Measurements from ENCODE around the gene CHRM4. TPM values are rescaled to one million over a fixed set of nuclear protein-coding genes. Genes with fewer than 3 reads are reported as not detected.
"Not testable (repeated sequence)": the region's sequence is repeated elsewhere in the genome, so short reads cannot be mapped to it uniquely, and the experiment has no call there.

Gene CHRM4
- total RNA-seq, 1 donor from 2014 or later = not detected

GRCh38 chr11:46372086-46372485 is 19.5 kb downstream of the CHRM4 start:
- peaks cover 91% of the 10 kb centered on the region for H3K36me3 ChIP-seq

GRCh38 chr11:46371262-46371661 is 20.3 kb downstream of the CHRM4 start:
- DNase-seq, H3K9me3 ChIP-seq: not testable (repeated sequence)

More at GRCh38 chr11:46372086-46372485, 19.5 kb downstream of the CHRM4 start:
- Histone ChIP-seq H3K4me1 (peaks cover 10% of the 10 kb centered on the region), H3K27me3 (ENCODE audit: low read depth) (no peaks in the 10 kb centered on the region), H3K4me3 (no peak overlapping the region), H3K27ac (no peak overlapping the region), H3K9me3 (no peaks in the 10 kb centered on the region)
- DNase-seq = no peak
- intact Hi-C loops (cut with DNase I) = no loop called here
- no peak for TF ChIP-seq CTCF (IDR thresholded peaks at IDR 0.05)
- no peak for ATAC-seq

GRCh38 chr11:46370253-46370652 is 21.3 kb downstream of the CHRM4 start:
- DNase-seq (no peak), ATAC-seq (peak; percentile 16 to 50)
- H3K36me3 ChIP-seq = peaks cover 77% of the 10 kb centered on the region
- no peaks in the 10 kb centered on the region for H3K27me3 ChIP-seq (ENCODE audit: low read depth)
- no peaks in the 10 kb centered on the region for H3K9me3 ChIP-seq
- H3K4me3 ChIP-seq = no peak overlapping the region
- H3K4me1 ChIP-seq = peaks cover 10% of the 10 kb centered on the region
- TF ChIP-seq CTCF (IDR thresholded peaks at IDR 0.05) = no peak
- intact Hi-C loops (cut with DNase I) = no loop called here
- H3K27ac ChIP-seq = no peak overlapping the region

More at GRCh38 chr11:46371262-46371661, 20.3 kb downstream of the CHRM4 start:
- peaks cover 87% of the 10 kb centered on the region for H3K36me3 ChIP-seq
- ATAC-seq; intact Hi-C loops (cut with DNase I); H3K4me3 ChIP-seq; H3K4me1 ChIP-seq; H3K27me3 ChIP-seq (ENCODE audit: low read depth); H3K27ac ChIP-seq: not testable (repeated sequence)

- DNase-seq (no peak), ATAC-seq (peak; percentile 74 to 81)
- no peak overlapping the region for H3K4me3 ChIP-seq
- intact Hi-C loops (cut with DNase I) = no loop called here
- no peak overlapping the region for H3K27ac ChIP-seq
- no peaks in the 10 kb centered on the region for H3K27me3 ChIP-seq (ENCODE audit: low read depth)
- H3K9me3 ChIP-seq = no peaks in the 10 kb centered on the region
- peaks cover 10% of the 10 kb centered on the region for H3K4me1 ChIP-seq
- H3K36me3 ChIP-seq = peaks cover 70% of the 10 kb centered on the region
- peak; percentile 88 for TF ChIP-seq CTCF (IDR thresholded peaks at IDR 0.05)
Measured at GRCh38 chr11:46369458-46370152, 22.0 kb downstream of the CHRM4 start.

GRCh38 chr11:46367916-46368267 is 23.7 kb downstream of the CHRM4 start:
- peaks cover 54% of the 10 kb centered on the region for H3K36me3 ChIP-seq
- TF ChIP-seq CTCF (IDR thresholded peaks at IDR 0.05) = peak; percentile 16
- peaks cover 26% of the 10 kb centered on the region for H3K4me1 ChIP-seq
- peak overlapping the region; percentile 13 for H3K27ac ChIP-seq
- no peaks in the 10 kb centered on the region for H3K27me3 ChIP-seq (ENCODE audit: low read depth)
- H3K9me3 ChIP-seq = no peaks in the 10 kb centered on the region
- DNase-seq (no peak), ATAC-seq (no peak)
- H3K4me3 ChIP-seq = no peak overlapping the region
- intact Hi-C loops (cut with DNase I) = no loop called here

- peak; percentile 65 to 68 for ATAC-seq
- Histone ChIP-seq H3K9me3 (no peaks in the 10 kb centered on the region), H3K36me3 (peaks cover 49% of the 10 kb centered on the region), H3K27me3 (ENCODE audit: low read depth) (no peaks in the 10 kb centered on the region), H3K4me3 (peak overlapping the region; percentile 3), H3K4me1 (peaks cover 32% of the 10 kb centered on the region), H3K27ac (peak overlapping the region; percentile 13)
- intact Hi-C loops (cut with DNase I) = no loop called here
- TF ChIP-seq CTCF (IDR thresholded peaks at IDR 0.05) = peak; percentile 95
- DNase-seq = peak; percentile 82
Measured at GRCh38 chr11:46367244-46367915, 24.2 kb downstream of the CHRM4 start.

Measured in lower lobe of right lung (tissue), 2 donors.